Measurements from ENCODE around the gene EIF4E2.

Gene EIF4E2

DNA sequence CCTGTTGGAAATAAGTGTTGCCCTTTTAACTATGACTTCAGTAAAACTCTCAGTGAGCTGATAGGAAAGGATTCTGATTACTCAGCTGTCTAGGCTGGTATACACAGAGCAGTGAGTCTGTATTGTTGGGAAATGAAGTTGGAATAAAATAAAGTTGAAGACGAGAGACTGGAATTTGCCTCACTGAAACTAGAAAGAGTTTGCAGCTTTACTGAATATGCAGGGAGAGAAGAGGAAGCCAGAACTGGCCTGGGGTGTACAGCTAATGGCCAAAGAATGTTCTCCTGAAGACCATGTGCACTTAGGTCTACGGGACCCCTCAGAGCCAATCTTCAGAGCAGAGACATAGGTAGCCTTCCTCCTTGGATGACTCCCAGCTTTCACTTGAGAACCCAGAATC is 26.5 kb downstream of the EIF4E2 start (continued):
- TF ChIP-seq ZNF8 (CRISPR knock-in tag; IDR thresholded peaks at IDR 0.05), result no peak
- TF ChIP-seq, protein P1, sequence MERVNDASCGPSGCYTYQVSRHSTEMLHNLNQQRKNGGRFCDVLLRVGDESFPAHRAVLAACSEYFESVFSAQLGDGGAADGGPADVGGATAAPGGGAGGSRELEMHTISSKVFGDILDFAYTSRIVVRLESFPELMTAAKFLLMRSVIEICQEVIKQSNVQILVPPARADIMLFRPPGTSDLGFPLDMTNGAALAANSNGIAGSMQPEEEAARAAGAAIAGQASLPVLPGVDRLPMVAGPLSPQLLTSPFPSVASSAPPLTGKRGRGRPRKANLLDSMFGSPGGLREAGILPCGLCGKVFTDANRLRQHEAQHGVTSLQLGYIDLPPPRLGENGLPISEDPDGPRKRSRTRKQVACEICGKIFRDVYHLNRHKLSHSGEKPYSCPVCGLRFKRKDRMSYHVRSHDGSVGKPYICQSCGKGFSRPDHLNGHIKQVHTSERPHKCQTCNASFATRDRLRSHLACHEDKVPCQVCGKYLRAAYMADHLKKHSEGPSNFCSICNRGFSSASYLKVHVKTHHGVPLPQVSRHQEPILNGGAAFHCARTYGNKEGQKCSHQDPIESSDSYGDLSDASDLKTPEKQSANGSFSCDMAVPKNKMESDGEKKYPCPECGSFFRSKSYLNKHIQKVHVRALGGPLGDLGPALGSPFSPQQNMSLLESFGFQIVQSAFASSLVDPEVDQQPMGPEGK (CRISPR knock-in tag; IDR thresholded peaks at IDR 0.05; ENCODE audit: borderline replicate concordance), result no peak
- no peak for TF ChIP-seq ZC3H10 (CRISPR knock-in tag; IDR thresholded peaks at IDR 0.05)
- TF ChIP-seq ESRRG (CRISPR knock-in tag; IDR thresholded peaks at IDR 0.05), result no peak

DNA sequence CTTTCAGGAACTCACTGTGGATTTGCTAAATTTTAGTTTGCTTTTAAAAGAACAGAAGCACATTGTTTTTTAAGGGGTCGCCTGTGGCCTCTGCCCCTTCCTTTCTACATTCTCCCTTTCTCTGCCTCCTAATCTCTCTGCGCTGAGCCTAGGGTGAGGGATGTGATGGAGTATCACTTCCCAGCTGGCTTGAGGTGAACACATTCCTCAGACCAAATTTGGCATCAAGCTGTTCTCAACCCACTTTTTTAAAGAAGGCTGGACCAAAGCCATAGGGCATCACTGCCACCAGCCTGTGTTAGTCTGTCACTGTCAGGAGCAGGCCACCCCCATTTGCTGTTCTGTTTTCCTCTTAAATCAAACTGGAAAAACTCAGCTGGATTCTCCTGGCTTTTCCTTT is 27.4 kb downstream of the EIF4E2 start:
- TF ChIP-seq ZC3H10 (CRISPR knock-in tag; IDR thresholded peaks at IDR 0.05) (no peak), CSRNP3 (CRISPR knock-in tag; IDR thresholded peaks at IDR 0.05) (no peak), ZNF565 (CRISPR knock-in tag; conservative IDR thresholded peaks at IDR 0.05; ENCODE audit: low read depth) (no peak), GLIS3 (CRISPR knock-in tag; IDR thresholded peaks at IDR 0.05) (no peak), TCF4 (CRISPR knock-in tag; IDR thresholded peaks at IDR 0.05; ENCODE audit: borderline replicate concordance) (no peak), CSDC2 (CRISPR knock-in tag; IDR thresholded peaks at IDR 0.05) (no peak), RARB (CRISPR knock-in tag; IDR thresholded peaks at IDR 0.05) (no peak), ZNF8 (CRISPR knock-in tag; IDR thresholded peaks at IDR 0.05) (no peak), OSR1 (CRISPR knock-in tag; IDR thresholded peaks at IDR 0.05) (no peak), ZFP30 (CRISPR knock-in tag; IDR thresholded peaks at IDR 0.05) (no peak), TOX (CRISPR knock-in tag; IDR thresholded peaks at IDR 0.05; ENCODE audit: borderline replicate concordance) (no peak), CREB5 (CRISPR knock-in tag; IDR thresholded peaks at IDR 0.05; ENCODE audit: low read depth) (no peak)
- TF ChIP-seq, protein P2, sequence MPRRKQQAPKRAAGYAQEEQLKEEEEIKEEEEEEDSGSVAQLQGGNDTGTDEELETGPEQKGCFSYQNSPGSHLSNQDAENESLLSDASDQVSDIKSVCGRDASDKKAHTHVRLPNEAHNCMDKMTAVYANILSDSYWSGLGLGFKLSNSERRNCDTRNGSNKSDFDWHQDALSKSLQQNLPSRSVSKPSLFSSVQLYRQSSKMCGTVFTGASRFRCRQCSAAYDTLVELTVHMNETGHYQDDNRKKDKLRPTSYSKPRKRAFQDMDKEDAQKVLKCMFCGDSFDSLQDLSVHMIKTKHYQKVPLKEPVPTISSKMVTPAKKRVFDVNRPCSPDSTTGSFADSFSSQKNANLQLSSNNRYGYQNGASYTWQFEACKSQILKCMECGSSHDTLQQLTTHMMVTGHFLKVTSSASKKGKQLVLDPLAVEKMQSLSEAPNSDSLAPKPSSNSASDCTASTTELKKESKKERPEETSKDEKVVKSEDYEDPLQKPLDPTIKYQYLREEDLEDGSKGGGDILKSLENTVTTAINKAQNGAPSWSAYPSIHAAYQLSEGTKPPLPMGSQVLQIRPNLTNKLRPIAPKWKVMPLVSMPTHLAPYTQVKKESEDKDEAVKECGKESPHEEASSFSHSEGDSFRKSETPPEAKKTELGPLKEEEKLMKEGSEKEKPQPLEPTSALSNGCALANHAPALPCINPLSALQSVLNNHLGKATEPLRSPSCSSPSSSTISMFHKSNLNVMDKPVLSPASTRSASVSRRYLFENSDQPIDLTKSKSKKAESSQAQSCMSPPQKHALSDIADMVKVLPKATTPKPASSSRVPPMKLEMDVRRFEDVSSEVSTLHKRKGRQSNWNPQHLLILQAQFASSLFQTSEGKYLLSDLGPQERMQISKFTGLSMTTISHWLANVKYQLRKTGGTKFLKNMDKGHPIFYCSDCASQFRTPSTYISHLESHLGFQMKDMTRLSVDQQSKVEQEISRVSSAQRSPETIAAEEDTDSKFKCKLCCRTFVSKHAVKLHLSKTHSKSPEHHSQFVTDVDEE (CRISPR knock-in tag; IDR thresholded peaks at IDR 0.05), result no peak

DNA sequence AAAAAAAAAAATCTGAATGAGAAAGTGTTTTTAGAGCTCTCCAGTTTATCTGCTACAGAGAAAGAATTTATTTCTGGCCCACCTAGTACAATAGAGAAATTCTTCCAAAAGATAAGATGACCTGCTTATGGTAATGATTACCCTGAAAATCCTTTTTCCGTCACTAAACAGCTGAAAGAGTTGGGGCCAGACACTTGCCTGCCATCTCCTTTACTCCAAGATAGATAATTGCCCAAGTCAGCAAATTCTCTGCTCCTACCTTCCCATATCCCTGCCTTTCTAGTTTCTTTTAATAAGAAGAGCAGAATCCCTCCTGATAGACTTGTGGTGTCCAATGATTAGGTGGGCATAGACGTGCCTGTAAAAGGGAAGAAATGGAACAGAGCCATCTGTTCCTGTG is 28.1 kb downstream of the EIF4E2 start:
- no peak for ATAC-seq
- TF ChIP-seq TCF4 (CRISPR knock-in tag; IDR thresholded peaks at IDR 0.05; ENCODE audit: borderline replicate concordance), result no peak
- no peak for TF ChIP-seq BACH2 (CRISPR knock-in tag; IDR thresholded peaks at IDR 0.05; ENCODE audit: borderline replicate concordance)
- no peak for TF ChIP-seq ZNF70 (CRISPR knock-in tag; IDR thresholded peaks at IDR 0.05)
- TF ChIP-seq TOX (CRISPR knock-in tag; IDR thresholded peaks at IDR 0.05; ENCODE audit: borderline replicate concordance), result no peak
- no peak for TF ChIP-seq ZNF8 (CRISPR knock-in tag; IDR thresholded peaks at IDR 0.05)
- TF ChIP-seq, protein P2 (CRISPR knock-in tag; IDR thresholded peaks at IDR 0.05), result no peak
- TF ChIP-seq GLIS3 (CRISPR knock-in tag; IDR thresholded peaks at IDR 0.05), result no peak
- no peak for TF ChIP-seq ZFP30 (CRISPR knock-in tag; IDR thresholded peaks at IDR 0.05)
- no peak for TF ChIP-seq SNAI2 (CRISPR knock-in tag; IDR thresholded peaks at IDR 0.05)
- no peak for TF ChIP-seq CSDC2 (CRISPR knock-in tag; IDR thresholded peaks at IDR 0.05)
- no peak for TF ChIP-seq ARNTL (CRISPR knock-in tag; IDR thresholded peaks at IDR 0.05; ENCODE audit: borderline replicate concordance, low read depth)
- TF ChIP-seq ZC3H10 (CRISPR knock-in tag; IDR thresholded peaks at IDR 0.05), result no peak
- TF ChIP-seq CREB5 (CRISPR knock-in tag; IDR thresholded peaks at IDR 0.05; ENCODE audit: low read depth), result no peak
- TF ChIP-seq POU6F1 (CRISPR knock-in tag; IDR thresholded peaks at IDR 0.05; ENCODE audit: borderline replicate concordance, low read depth), result no peak
- no peak for TF ChIP-seq CSRNP3 (CRISPR knock-in tag; IDR thresholded peaks at IDR 0.05)

More for the DNA sequence above, 27.4 kb downstream of the EIF4E2 start:
- no peak for ATAC-seq
